ENCODE measurements around the gene AUTS2. TPM values are rescaled to one million over a fixed set of nuclear protein-coding genes. Genes with fewer than 3 reads are reported as not detected.

AUTS2 gene
- total and polyA plus RNA-seq, 2 donors (not counting 1 experiment from before 2014, with no cell fraction given): 0.60 to 9.1 TPM

GRCh38 chr7:70752794-70753241 is 1154.5 kb downstream of the AUTS2 start:
- H3K36me3 ChIP-seq (ENCODE audit: control insufficient read depth, insufficient read depth, low read length): no peaks in the 10 kb centered on the region
- DNase-seq (ENCODE audit: low read depth in 2 of 2): peak; percentile 24 to 79

GRCh38 chr7:70756789-70757188 is 1158.5 kb downstream of the AUTS2 start:
- Histone ChIP-seq H3K27me3 (ENCODE audit: control insufficient read depth, insufficient read depth, low read length) (no peaks in the 10 kb centered on the region), H3K36me3 (ENCODE audit: control insufficient read depth, insufficient read depth, low read length) (no peaks in the 10 kb centered on the region), H3K4me1 (ENCODE audit: control insufficient read depth, extremely low read depth, insufficient read depth, low read length) (no peaks in the 10 kb centered on the region), H2AFZ (ENCODE audit: low read length) (no peak overlapping the region), H3K4me2 (ENCODE audit: extremely low read depth, insufficient read depth, low read length) (no peak overlapping the region), H3K9me3 (ENCODE audit: control insufficient read depth, insufficient read depth, low read depth, low read length) (no peaks in the 10 kb centered on the region), H3K79me2 (ENCODE audit: control insufficient read depth, insufficient read depth, low read length) (no peaks in the 10 kb centered on the region), H3K4me3 (replicated peaks in 1 of 4; ENCODE audit: control extremely low read depth in 1 of 4, insufficient read depth in 1 of 4, low read depth in 3 of 4, low read length in 4 of 4) (no peak overlapping the region), H3K27ac (ENCODE audit: insufficient read depth, low read length) (no peak overlapping the region), H3K9ac (ENCODE audit: insufficient read depth, low read length) (no peak overlapping the region), H4K20me1 (ENCODE audit: control insufficient read depth, extremely low read depth, insufficient read depth, low read length) (peaks cover 2% of the 10 kb centered on the region)
- no peak for DNase-seq (ENCODE audit: low read depth in 2 of 2)
- no peak for TF ChIP-seq CTCF (conservative IDR thresholded peaks at IDR 0.05 in 1 of 2, IDR thresholded peaks at IDR 0.05 in 1 of 2; ENCODE audit: low read depth in 1 of 2, low read length in 2 of 2)
- TF ChIP-seq EZH2 (IDR thresholded peaks at IDR 0.05; ENCODE audit: low read length, missing control alignments): no peak

More at GRCh38 chr7:70752794-70753241, 1154.5 kb downstream of the AUTS2 start:
- Histone ChIP-seq H3K9me3 (ENCODE audit: control insufficient read depth, insufficient read depth, low read depth, low read length) (no peaks in the 10 kb centered on the region), H3K27ac (ENCODE audit: insufficient read depth, low read length) (no peak overlapping the region), H3K4me1 (ENCODE audit: control insufficient read depth, extremely low read depth, insufficient read depth, low read length) (no peaks in the 10 kb centered on the region), H3K4me2 (ENCODE audit: extremely low read depth, insufficient read depth, low read length) (peak overlapping the region; percentile 3), H3K27me3 (ENCODE audit: control insufficient read depth, insufficient read depth, low read length) (no peaks in the 10 kb centered on the region), H3K79me2 (ENCODE audit: control insufficient read depth, insufficient read depth, low read length) (no peaks in the 10 kb centered on the region), H4K20me1 (ENCODE audit: control insufficient read depth, extremely low read depth, insufficient read depth, low read length) (peaks cover 2% of the 10 kb centered on the region), H2AFZ (ENCODE audit: low read length) (no peak overlapping the region), H3K9ac (ENCODE audit: insufficient read depth, low read length) (no peak overlapping the region), H3K4me3 (replicated peaks in 1 of 4; ENCODE audit: control extremely low read depth in 1 of 4, insufficient read depth in 1 of 4, low read depth in 3 of 4, low read length in 4 of 4) (no peak overlapping the region)
- TF ChIP-seq EZH2 (IDR thresholded peaks at IDR 0.05; ENCODE audit: low read length, missing control alignments) (no peak), CTCF (conservative IDR thresholded peaks at IDR 0.05 in 1 of 2, IDR thresholded peaks at IDR 0.05 in 1 of 2; ENCODE audit: low read depth in 1 of 2, low read length in 2 of 2) (no peak)

- no peaks in the 10 kb centered on the region for H3K27me3 ChIP-seq (ENCODE audit: control insufficient read depth, insufficient read depth, low read length)
- H3K4me3 ChIP-seq (replicated peaks in 1 of 4; ENCODE audit: control extremely low read depth in 1 of 4, insufficient read depth in 1 of 4, low read depth in 3 of 4, low read length in 4 of 4): no peak overlapping the region
- no peak overlapping the region for H2AFZ ChIP-seq (ENCODE audit: low read length)
- H3K9me3 ChIP-seq (ENCODE audit: control insufficient read depth, insufficient read depth, low read depth, low read length): no peaks in the 10 kb centered on the region
- H3K36me3 ChIP-seq (ENCODE audit: control insufficient read depth, insufficient read depth, low read length): no peaks in the 10 kb centered on the region
- no peaks in the 10 kb centered on the region for H3K4me1 ChIP-seq (ENCODE audit: control insufficient read depth, extremely low read depth, insufficient read depth, low read length)
- peak; percentile 14 to 21 for DNase-seq (ENCODE audit: low read depth in 2 of 2)
- H4K20me1 ChIP-seq (ENCODE audit: control insufficient read depth, extremely low read depth, insufficient read depth, low read length): no peaks in the 10 kb centered on the region
- H3K4me2 ChIP-seq (ENCODE audit: extremely low read depth, insufficient read depth, low read length): peak overlapping the region; percentile 15
- no peaks in the 10 kb centered on the region for H3K79me2 ChIP-seq (ENCODE audit: control insufficient read depth, insufficient read depth, low read length)
- no peak overlapping the region for H3K9ac ChIP-seq (ENCODE audit: insufficient read depth, low read length)
- TF ChIP-seq EZH2 (IDR thresholded peaks at IDR 0.05; ENCODE audit: low read length, missing control alignments) (no peak), CTCF (conservative IDR thresholded peaks at IDR 0.05 in 1 of 2, IDR thresholded peaks at IDR 0.05 in 1 of 2; ENCODE audit: low read depth in 1 of 2, low read length in 2 of 2) (no peak)
- H3K27ac ChIP-seq (ENCODE audit: insufficient read depth, low read length): no peak overlapping the region
These were observed 1160.4 kb downstream of the AUTS2 start for GRCh38 chr7:70758646-70759045.
